IMR-90 (cell line): Measurements from ENCODE around the gene MRTFA. TPM values are rescaled to one million over a fixed set of nuclear protein-coding genes. Genes with fewer than 3 reads are reported as not detected.

Experiments
- ATAC-seq: fragments of 200-7000 bp; cut with Tn5 transposase; 2 replicates; pipeline ENCODE4 v1.9.1; 2020; ENCODE audit warnings: low read depth, mild to moderate bottlenecking, moderate library complexity
- BruUV-seq: library from RNA; stranded (reverse); fragments of 400-500 nt; replicated peaks from 2 replicates; lab custom pipeline; 2021; lab: Mats Ljungman, UMichigan
- CTCF ChIA-PET: fragments of 300-600 bp; formaldehyde crosslinking; extraction: SDS; loops from one replicate; lab custom pipeline; 2021; ENCODE audit warnings: antibody characterized with exemption; lab: Yijun Ruan, JAX
- POLR2A ChIA-PET: fragments of 300-600 bp; sonication (Branson Sonifier 250); formaldehyde crosslinking; loops from one replicate; lab custom pipeline; 2022; ENCODE audit warnings: antibody characterized with exemption; ENCODE audit not compliant: unreplicated experiment; lab: Charles Lee
- DNase-seq: peaks from one replicate; pipeline ENCODE4 v3.0.0; 2013
- H2AFZ ChIP-seq: replicated peaks from 2 replicates; pipeline ENCODE3; 2013; ENCODE audit warnings: low read length, mild to moderate bottlenecking; ENCODE audit not compliant: poor library complexity
- H2AK5ac ChIP-seq: 2 replicates; pipeline ENCODE4 v1.6.1; 2013; ENCODE audit warnings: low read depth, low read length, inconsistent platforms
- H2AK9ac ChIP-seq: replicated peaks from 2 replicates; pipeline ENCODE3; 2013; ENCODE audit warnings: mild to moderate bottlenecking, low read depth, low read length, moderate library complexity; ENCODE audit not compliant: poor library complexity
- H2BK120ac ChIP-seq: 2 replicates; pipeline ENCODE4 v1.6.1; 2013; ENCODE audit warnings: low read depth, low read length, inconsistent platforms
- H2BK15ac ChIP-seq: 3 replicates; pipeline ENCODE4 v1.6.1; 2013; ENCODE audit warnings: low read depth, low read length, inconsistent platforms
- H2BK20ac ChIP-seq: 2 replicates; pipeline ENCODE4 v1.6.1; 2013; ENCODE audit warnings: low read depth, mild to moderate bottlenecking, inconsistent platforms, low read length, moderate library complexity
- H2BK5ac ChIP-seq: 2 replicates; pipeline ENCODE4 v1.6.1; 2013; ENCODE audit warnings: mild to moderate bottlenecking, low read depth, low read length, inconsistent platforms; ENCODE audit not compliant: poor library complexity, severe bottlenecking
- H3K14ac ChIP-seq: replicated peaks from 2 replicates; pipeline ENCODE4 v1.6.1; 2013; ENCODE audit warnings: low read depth, low read length, inconsistent platforms
- H3K18ac ChIP-seq: 2 replicates; pipeline ENCODE4 v1.6.1; 2013; ENCODE audit warnings: low read depth, low read length, control low read depth
- H3K23ac ChIP-seq: 2 replicates; pipeline ENCODE4 v1.6.1; 2013; ENCODE audit warnings: low read depth, low read length, inconsistent platforms
- H3K27ac ChIP-seq: 2 replicates; pipeline ENCODE4 v1.5.1; 2013; ENCODE audit warnings: mild to moderate bottlenecking, control low read depth, low read length; ENCODE audit not compliant: insufficient read depth
- H3K27me3 ChIP-seq: 2 replicates; pipeline ENCODE4 v1.6.1; 2013; ENCODE audit warnings: low read length; ENCODE audit not compliant: control insufficient read depth, insufficient read depth
- H3K36me3 ChIP-seq: 2 replicates; pipeline ENCODE4 v1.6.1; 2013; ENCODE audit warnings: low read length, mixed read lengths; ENCODE audit not compliant: control insufficient read depth, insufficient read depth
- H3K4ac ChIP-seq: 2 replicates; pipeline ENCODE4 v1.6.1; 2013; ENCODE audit warnings: low read depth, low read length, inconsistent platforms
- H3K4me1 ChIP-seq: 2 replicates; pipeline ENCODE4 v1.6.1; 2013; ENCODE audit warnings: low read length, mixed read lengths; ENCODE audit not compliant: control insufficient read depth, insufficient read depth
- H3K4me2 ChIP-seq: 2 replicates; pipeline ENCODE4 v1.6.1; 2013; ENCODE audit warnings: low read depth, mild to moderate bottlenecking, control low read depth, low read length, moderate library complexity
- H3K4me3 ChIP-seq: 2 replicates; pipeline ENCODE4 v1.5.1; 2013; ENCODE audit warnings: low read depth, mild to moderate bottlenecking, control low read depth, low read length, moderate library complexity; ENCODE audit not compliant: insufficient read depth
- H3K56ac ChIP-seq: 2 replicates; pipeline ENCODE4 v1.6.1; 2013; ENCODE audit warnings: low read length, inconsistent platforms; ENCODE audit not compliant: insufficient read depth; ENCODE audit errors: extremely low read depth
- H3K79me1 ChIP-seq, 2 experiments: 2 replicates each; pipeline ENCODE4 v1.6.1; 2013; ENCODE audit warnings: low read length in 2 of 2, inconsistent platforms in 1 of 2, low read depth in 1 of 2
- H3K9ac ChIP-seq: 2 replicates; pipeline ENCODE4 v1.6.1; 2013; ENCODE audit warnings: low read depth, low read length, control low read depth
- H3K9me1 ChIP-seq: 2 replicates; pipeline ENCODE4 v1.6.1; 2013; ENCODE audit warnings: low read length, inconsistent platforms; ENCODE audit not compliant: insufficient read depth
- H3K9me3 ChIP-seq: 2 replicates; pipeline ENCODE4 v1.6.1; 2013; ENCODE audit warnings: low read length; ENCODE audit not compliant: control insufficient read depth, insufficient read depth
- H4K20me1 ChIP-seq: 2 replicates; pipeline ENCODE4 v1.6.1; 2013; ENCODE audit warnings: low read length, inconsistent platforms; ENCODE audit not compliant: insufficient read depth
- H4K5ac ChIP-seq: 2 replicates; pipeline ENCODE4 v1.6.1; 2013; ENCODE audit warnings: mild to moderate bottlenecking, low read depth, low read length, control low read depth
- H4K8ac ChIP-seq, 2 experiments: 2 replicates each; pipeline ENCODE4 v1.6.1; 2013; ENCODE audit warnings: low read depth in 2 of 2, low read length in 2 of 2, control low read depth in 1 of 2, inconsistent platforms in 1 of 2
- H4K91ac ChIP-seq: 2 replicates; pipeline ENCODE4 v1.6.1; 2013; ENCODE audit warnings: low read depth, low read length, inconsistent platforms; ENCODE audit not compliant: insufficient read depth
- FOS ChIP-seq: fragments of 150-350 bp; IDR thresholded peaks from 2 replicates; pipeline ENCODE4 v1.6.1; 2016; ENCODE audit warnings: low read depth, low read length
- MAFK ChIP-seq: IDR thresholded peaks from 2 replicates; pipeline ENCODE4 v1.6.1; 2012; ENCODE audit warnings: low read depth, low read length, improper control_type of control experiment
- NFE2L2 ChIP-seq: fragments of 150-350 bp; IDR thresholded peaks from 2 replicates; pipeline ENCODE4 v1.6.1; 2016; ENCODE audit warnings: low read depth, mild to moderate bottlenecking, low read length
- WGBS, 2 experiments: methylation state at CpG; one replicate each; pipeline versions ENCODE4 v1.1.5 to v1.1.7; 2013; ENCODE audit warnings: missing lambda C conversion rate in 2 of 2; ENCODE audit not compliant: insufficient read length in 1 of 2; ENCODE audit errors: extremely low coverage in 2 of 2; 5-methylcytosine and 5-hydroxymethylcytosine counted together
- dilution Hi-C: fragments of 300-500 bp; cut with HindIII; formaldehyde crosslinking; loops from one replicate; pipeline ENCODE4 v1.14.3; 2018; ENCODE audit warnings: low sequenced_read_pairs; ENCODE audit not compliant: unreplicated experiment
- in situ Hi-C: fragments of 300-500 bp; cut with MboI; formaldehyde crosslinking; loops from 3 replicates; pipeline ENCODE4 v1.14.3; 2019; ENCODE audit warnings: low sequenced_read_pairs, inconsistent platforms, mixed read lengths
- intact Hi-C: fragments of 100-400 bp; cut with micrococcal nuclease; formaldehyde crosslinking; loops from 2 replicates; pipeline ENCODE4 v1.10.0; 2022
- polyA plus RNA-seq, 3 experiments: library from polyadenylated mRNA; depleted of rRNA; stranded (reverse); fragments of >200 nt; gene quantifications; 2 replicates each; pipeline ENCODE4 v1.2.3, GENCODE V29; 2012; ENCODE audit warnings: low replicate concordance in 1 of 3
- total RNA-seq: library from RNA; depleted of rRNA; stranded (reverse); fragments of >200 nt; gene quantifications from 2 replicates; pipeline ENCODE4 v1.2.3, GENCODE V29; 2012

Gene MRTFA
- total and polyA plus RNA-seq, 2 of the 4 experiments (the other 2 are of a cell fraction): 12.5 to 17.2 TPM

- H2BK120ac ChIP-seq: peak overlapping the region; percentile 96; the same call in 1 of the 2 replicates
- H2AFZ ChIP-seq: no peak overlapping the region
- H3K27me3 ChIP-seq: no peaks in the 10 kb centered on the region
- peaks cover 0 to 16% of the 10 kb centered on the region in 2 experiments; a peak in 2 of 4 replicates for H3K79me1 ChIP-seq
- peak overlapping the region; percentile 93; the same call in 1 of the 2 replicates for H3K27ac ChIP-seq
- H3K4me2 ChIP-seq: peak overlapping the region; percentile 80; the same call in 1 of the 2 replicates
- in situ Hi-C loops (no loop called here), dilution Hi-C loops (no loop called here), intact Hi-C loops (loop anchor here (5.0 kb wide), 1 partner anchor 61 kb away; no protein-coding TSS in a partner anchor)
- peak overlapping the region; percentile 96 for H4K5ac ChIP-seq
- no peak overlapping the region for H2AK9ac ChIP-seq
- H3K9me3 ChIP-seq: no peaks in the 10 kb centered on the region
- peak overlapping the region; percentile 71; the same call in 1 of the 2 replicates for H3K23ac ChIP-seq
- H2BK5ac ChIP-seq: peak overlapping the region; percentile 72
- H4K91ac ChIP-seq: peak overlapping the region; percentile 84
- ChIA-PET CTCF (interaction anchor here (0.8 to 1.5 kb wide), 4 partner anchors 32 to 214 kb away, joined by 3 to 5 read pairs (median 3); no protein-coding TSS in a partner anchor), POLR2A (no interaction called here)
- H3K36me3 ChIP-seq: no peaks in the 10 kb centered on the region
- no peak for DNase-seq
- H2AK5ac ChIP-seq: 0 out of 2 replicates have a peak overlapping the region, but pooled peaks have one; percentile 25
- H3K4ac ChIP-seq: peak overlapping the region; percentile 87; the same call in 1 of the 2 replicates
- H4K8ac ChIP-seq: peak overlapping the region; percentile 94 to 99
- H2BK15ac ChIP-seq: peak overlapping the region; percentile 93; the same call in 2 of the 3 replicates
- peak overlapping the region; percentile 96 for H3K56ac ChIP-seq
- peak overlapping the region; percentile 39 for H3K18ac ChIP-seq
- TF ChIP-seq MAFK: peak; percentile 52
- TF ChIP-seq FOS: no peak
- TF ChIP-seq NFE2L2: peak; percentile 74
- peak overlapping the region; percentile 21; the same call in 1 of the 2 replicates for H2BK20ac ChIP-seq
- H3K14ac ChIP-seq: peak overlapping the region; percentile 89
- H3K4me3 ChIP-seq: no peak overlapping the region; the same call in 1 of the 2 replicates
- ATAC-seq: no peak
- BruUV-seq: no TSS peak
- no peaks in the 10 kb centered on the region for H4K20me1 ChIP-seq
- H3K4me1 ChIP-seq: peaks cover 13% of the 10 kb centered on the region
- peaks cover 9% of the 10 kb centered on the region for H3K9me1 ChIP-seq
- H3K9ac ChIP-seq: peak overlapping the region; percentile 57; the same call in 1 of the 2 replicates
- WGBS, 2 experiments: no CpG with 5 or more reads among the region's 2 CpGs
Measured at GRCh38 chr22:40651057-40651456, 14.5 kb upstream of the MRTFA start.
